ENCODE results near the gene SUSD6. TPM values are rescaled to one million over a fixed set of nuclear protein-coding genes. Genes with fewer than 3 reads are reported as not detected.
A peak's percentile ranks its signal among the peaks of the same experiment; 100 is the strongest.

SUSD6 gene
- polyA plus RNA-seq, 2 of the 4 experiments (the other 2 are of a cell fraction), result 4.3 to 7.0 TPM

- TF ChIP-seq KDM1A (IDR thresholded peaks at IDR 0.05; ENCODE audit: low read depth) (no peak), RFX5 (IDR thresholded peaks at IDR 0.05) (no peak), PHF8 (IDR thresholded peaks at IDR 0.05; ENCODE audit: borderline replicate concordance, low read depth) (no peak), BHLHE40 (IDR thresholded peaks at IDR 0.05; ENCODE audit: low read depth, low read length) (no peak), SMC3 (IDR thresholded peaks at IDR 0.05) (no peak), RARB (CRISPR knock-in tag; IDR thresholded peaks at IDR 0.05) (no peak), NPAS2 (CRISPR knock-in tag; IDR thresholded peaks at IDR 0.05; ENCODE audit: borderline replicate concordance) (no peak), MAFK (IDR thresholded peaks at IDR 0.05; ENCODE audit: partially characterized antibody) (no peak), FOXS1 (CRISPR knock-in tag; IDR thresholded peaks at IDR 0.05) (no peak), CTCF (IDR thresholded peaks at IDR 0.05) (no peak), POLR2A (IDR thresholded peaks at IDR 0.05; ENCODE audit: low read length) (no peak), CEBPB (IDR thresholded peaks at IDR 0.05) (no peak), GATA3 (IDR thresholded peaks at IDR 0.05; ENCODE audit: borderline replicate concordance) (no peak), JUNB (IDR thresholded peaks at IDR 0.05) (no peak), HEYL (CRISPR knock-in tag; IDR thresholded peaks at IDR 0.05) (no peak), MAZ (IDR thresholded peaks at IDR 0.05; ENCODE audit: borderline replicate concordance, low read depth, low read length) (no peak), E2F6 (IDR thresholded peaks at IDR 0.05; ENCODE audit: borderline replicate concordance, low read depth) (no peak), PBX3 (IDR thresholded peaks at IDR 0.05) (no peak)
- TF ChIP-seq, protein P1, sequence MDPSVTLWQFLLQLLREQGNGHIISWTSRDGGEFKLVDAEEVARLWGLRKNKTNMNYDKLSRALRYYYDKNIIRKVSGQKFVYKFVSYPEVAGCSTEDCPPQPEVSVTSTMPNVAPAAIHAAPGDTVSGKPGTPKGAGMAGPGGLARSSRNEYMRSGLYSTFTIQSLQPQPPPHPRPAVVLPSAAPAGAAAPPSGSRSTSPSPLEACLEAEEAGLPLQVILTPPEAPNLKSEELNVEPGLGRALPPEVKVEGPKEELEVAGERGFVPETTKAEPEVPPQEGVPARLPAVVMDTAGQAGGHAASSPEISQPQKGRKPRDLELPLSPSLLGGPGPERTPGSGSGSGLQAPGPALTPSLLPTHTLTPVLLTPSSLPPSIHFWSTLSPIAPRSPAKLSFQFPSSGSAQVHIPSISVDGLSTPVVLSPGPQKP (IDR thresholded peaks at IDR 0.05; ENCODE audit: low read depth, low read length), result no peak
- Histone ChIP-seq H3K9me3 (no peaks in the 10 kb centered on the region), H3K4me1 (peaks cover 39% of the 10 kb centered on the region), H3K27ac (peak overlapping the region; percentile 75 to 93), H3K4me2 (peak overlapping the region; percentile 90), H3K4me3 (peak overlapping the region; percentile 95)
- ChIA-PET CTCF (interaction anchor here (2.0 to 13.7 kb wide), 3 partner anchors 25 to 116 kb away, joined by 5 to 115 read pairs (median 7); no protein-coding TSS in a partner anchor), POLR2A (interaction anchor here (1.3 kb wide), 1 partner anchor 157 kb away, joined by 10 read pairs; the partner anchor contains the start of gene SRSF5)
- FAIRE-seq (no peak), DNase-seq (ENCODE audit: low read depth in 1 of 2, low spot score in 1 of 2) (no peak), ATAC-seq (peak in 1 of 2 experiments; percentile 11; a peak in 2 of 6 replicates)
- 76% methylated on average over 8 of the region's 8 CpGs for WGBS (ENCODE audit: missing lambda C conversion rate)
These were observed 1.1 kb upstream of the SUSD6 start for GRCh38 chr14:69610020-69610873.

DNA sequence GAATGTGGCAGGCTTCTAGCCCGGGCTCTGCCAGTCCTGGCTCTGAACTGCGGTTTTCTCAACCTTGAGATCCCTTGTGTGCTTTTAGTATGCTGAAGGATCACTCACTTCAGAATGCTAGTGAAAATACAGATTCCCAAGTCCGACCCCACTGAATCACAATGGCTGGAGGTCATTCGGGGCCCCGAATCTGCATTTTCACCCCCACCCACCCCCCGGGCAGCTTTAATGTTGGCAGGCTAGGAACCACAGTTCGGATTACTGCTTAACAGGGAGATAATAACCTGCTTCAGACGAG is 573 bp upstream of the SUSD6 start:
- no peak for DNase-seq (ENCODE audit: low read depth in 1 of 2, low spot score in 1 of 2)
- H3K9me3 ChIP-seq, result no peaks in the 10 kb centered on the region
- H3K4me3 ChIP-seq, result peak overlapping the region; percentile 95
- no peak for FAIRE-seq
- ATAC-seq, result no peak
- CTCF ChIA-PET, result interaction anchor here (0.7 to 2.1 kb wide), 3 partner anchors 26 to 369 kb away, joined by 3 to 7 read pairs (median 5); no protein-coding TSS in a partner anchor
- TF ChIP-seq, protein P2, sequence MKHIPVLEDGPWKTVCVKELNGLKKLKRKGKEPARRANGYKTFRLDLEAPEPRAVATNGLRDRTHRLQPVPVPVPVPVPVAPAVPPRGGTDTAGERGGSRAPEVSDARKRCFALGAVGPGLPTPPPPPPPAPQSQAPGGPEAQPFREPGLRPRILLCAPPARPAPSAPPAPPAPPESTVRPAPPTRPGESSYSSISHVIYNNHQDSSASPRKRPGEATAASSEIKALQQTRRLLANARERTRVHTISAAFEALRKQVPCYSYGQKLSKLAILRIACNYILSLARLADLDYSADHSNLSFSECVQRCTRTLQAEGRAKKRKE (CRISPR knock-in tag; IDR thresholded peaks at IDR 0.05; ENCODE audit: low read depth), result no peak
- TF ChIP-seq BHLHE40 (IDR thresholded peaks at IDR 0.05; ENCODE audit: low read depth, low read length) (no peak), TP53 (CRISPR knock-in tag; IDR thresholded peaks at IDR 0.05) (no peak), POLR2AphosphoS2 (conservative IDR thresholded peaks at IDR 0.05; ENCODE audit: low read length) (no peak), RARB (CRISPR knock-in tag; IDR thresholded peaks at IDR 0.05) (no peak), TFCP2L1 (CRISPR knock-in tag; IDR thresholded peaks at IDR 0.05) (no peak), KDM5A (IDR thresholded peaks at IDR 0.05) (no peak), RNF2 (IDR thresholded peaks at IDR 0.05; ENCODE audit: borderline replicate concordance, low read depth) (no peak), PHF8 (IDR thresholded peaks at IDR 0.05; ENCODE audit: borderline replicate concordance, low read depth) (no peak), EHMT2 (IDR thresholded peaks at IDR 0.05; ENCODE audit: low read depth) (no peak), ZNF302 (CRISPR knock-in tag; IDR thresholded peaks at IDR 0.05) (no peak), PBX3 (IDR thresholded peaks at IDR 0.05) (no peak), MAZ (IDR thresholded peaks at IDR 0.05; ENCODE audit: borderline replicate concordance, low read depth, low read length) (no peak), HDAC2 (IDR thresholded peaks at IDR 0.05) (no peak), RAD21 (conservative IDR thresholded peaks at IDR 0.05 in 1 of 2, IDR thresholded peaks at IDR 0.05 in 1 of 2) (no peak), RFX5 (IDR thresholded peaks at IDR 0.05) (no peak)
- 28% methylated on average over 6 of the region's 8 CpGs for WGBS (ENCODE audit: missing lambda C conversion rate)
- peaks cover 36% of the 10 kb centered on the region for H3K4me1 ChIP-seq
- H3K4me2 ChIP-seq, result peak overlapping the region; percentile 90
- POLR2A ChIA-PET, result interaction anchor here (1.1 to 1.3 kb wide), 2 partner anchors 20 to 157 kb away, joined by 3 to 10 read pairs; partner anchors contain the start of gene SRSF5
- peak overlapping the region; percentile 75 to 93 for H3K27ac ChIP-seq
